COLO829 (cell line): ENCODE data around the gene DRC7.

Source experiments
- DNase-seq: peaks from one replicate; pipeline ENCODE4 v3.0.0; 2012; ENCODE audit warnings: low spot score

Gene DRC7

GRCh38 chr16:57750796-57751538 lies 56.4 kb downstream of the DRC7 start:
- no peak for DNase-seq

- DNase-seq: no peak
These were observed 57.1 kb downstream of the DRC7 start for GRCh38 chr16:57751539-57752202.

GRCh38 chr16:57752203-57752580 lies 57.6 kb downstream of the DRC7 start:
- DNase-seq: no peak

- no peak for DNase-seq
These were observed 58.2 kb downstream of the DRC7 start for GRCh38 chr16:57752581-57753447.

GRCh38 chr16:57753448-57754353 lies 59.1 kb downstream of the DRC7 start:
- DNase-seq: no peak

GRCh38 chr16:57754354-57755060 lies 59.9 kb downstream of the DRC7 start:
- no peak for DNase-seq

GRCh38 chr16:57755061-57755684 lies 60.6 kb downstream of the DRC7 start:
- DNase-seq: no peak

GRCh38 chr16:57755726-57756423 lies 61.3 kb downstream of the DRC7 start:
- DNase-seq: no peak

- no peak for DNase-seq
These were observed 62.1 kb downstream of the DRC7 start for GRCh38 chr16:57756424-57757325.

GRCh38 chr16:57757326-57757786 lies 62.8 kb downstream of the DRC7 start:
- DNase-seq: peak; percentile 49

- no peak for DNase-seq
These were observed 63.3 kb downstream of the DRC7 start for GRCh38 chr16:57757883-57758282.

- DNase-seq: no peak
These were observed 63.9 kb downstream of the DRC7 start for GRCh38 chr16:57758331-57759117.

- DNase-seq: no peak
These were observed 64.5 kb downstream of the DRC7 start for GRCh38 chr16:57759131-57759530.

GRCh38 chr16:57759541-57760356 lies 65.1 kb downstream of the DRC7 start:
- DNase-seq: no peak

- DNase-seq: no peak
These were observed 66.0 kb downstream of the DRC7 start for GRCh38 chr16:57760357-57761160.

- no peak for DNase-seq
These were observed 66.7 kb downstream of the DRC7 start for GRCh38 chr16:57761301-57761700.
